OCI-LY7 (cell line): ENCODE measurements around the gene STAG1. TPM values are rescaled to one million over a fixed set of nuclear protein-coding genes. Genes with fewer than 3 reads are reported as not detected.

Experiments used
- BruUV-seq: library from RNA; stranded (reverse); fragments of 400-500 nt; replicated peaks from 2 replicates; lab custom pipeline; 2021; lab: Mats Ljungman, UMichigan
- CTCF ChIA-PET: fragments of 300-600 bp; sonication (Branson Sonifier 250); formaldehyde crosslinking; loops from one replicate; lab custom pipeline; 2022; ENCODE audit warnings: antibody characterized with exemption; ENCODE audit not compliant: unreplicated experiment; lab: Charles Lee
- POLR2A ChIA-PET: fragments of 300-600 bp; sonication (Branson Sonifier 250); formaldehyde crosslinking; loops from one replicate; lab custom pipeline; 2022; ENCODE audit warnings: antibody characterized with exemption; lab: Charles Lee
- DNase-seq: peaks from one replicate; pipeline ENCODE4 v3.0.0-alpha.2; 2015; ENCODE audit warnings: low spot score
- H2AFZ ChIP-seq: fragments of 200-600 bp; sonication (generic), shearing (Covaris generic); 2 replicates; pipeline ENCODE4 v1.6.1; 2014; ENCODE audit warnings: mild to moderate bottlenecking, antibody characterized with exemption, low read length, moderate library complexity
- H3K27ac ChIP-seq: fragments of 200-600 bp; sonication (generic); 2 replicates; pipeline ENCODE4 v1.5.1; 2014; ENCODE audit warnings: mixed run types, low read depth, mild to moderate bottlenecking, moderate library complexity, low read length, inconsistent platforms; ENCODE audit not compliant: poor library complexity, severe bottlenecking
- H3K36me3 ChIP-seq: fragments of 200-600 bp; sonication (generic); 2 replicates; pipeline ENCODE4 v1.6.1; 2014; ENCODE audit warnings: mild to moderate bottlenecking, antibody characterized with exemption, low read length, moderate library complexity, mixed read lengths; ENCODE audit not compliant: insufficient read depth
- H3K4me1 ChIP-seq: fragments of 200-600 bp; sonication (generic); 2 replicates; pipeline ENCODE4 v1.5.1; 2014; ENCODE audit warnings: mild to moderate bottlenecking, low read length; ENCODE audit not compliant: insufficient read depth, poor library complexity, severe bottlenecking
- H3K4me2 ChIP-seq: fragments of 200-600 bp; sonication (generic); 2 replicates; pipeline ENCODE4 v1.6.1; 2014; ENCODE audit warnings: mild to moderate bottlenecking, low read length
- H3K4me3 ChIP-seq: fragments of 200-600 bp; sonication (generic); 2 replicates; pipeline ENCODE4 v1.5.1; 2014; ENCODE audit warnings: mild to moderate bottlenecking, low read depth, low read length; ENCODE audit not compliant: poor library complexity, severe bottlenecking
- H3K79me2 ChIP-seq: fragments of 200-600 bp; sonication (generic); 2 replicates; pipeline ENCODE4 v1.6.1; 2016; ENCODE audit warnings: low read depth, mild to moderate bottlenecking, low read length, moderate library complexity, mixed read lengths; ENCODE audit not compliant: insufficient read depth
- H3K9me2 ChIP-seq: fragments of 200-600 bp; sonication (generic); 2 replicates; pipeline ENCODE4 v1.6.1; 2016; ENCODE audit warnings: mild to moderate bottlenecking, low read length, mixed read lengths; ENCODE audit not compliant: insufficient read depth
- H3K9me3 ChIP-seq: fragments of 200-600 bp; sonication (generic); 2 replicates; pipeline ENCODE4 v1.6.1; 2014; ENCODE audit warnings: mild to moderate bottlenecking, mixed run types, low read length, mixed read lengths
- H4K20me1 ChIP-seq: fragments of 200-600 bp; sonication (generic); 2 replicates; pipeline ENCODE4 v1.6.1; 2014; ENCODE audit warnings: mild to moderate bottlenecking, antibody characterized with exemption, low read length, moderate library complexity, mixed read lengths; ENCODE audit not compliant: insufficient read depth
- EZH2phosphoT487 ChIP-seq: fragments of 200-600 bp; sonication (generic); IDR thresholded peaks from 2 replicates; pipeline ENCODE4 v1.6.1; 2018; ENCODE audit warnings: low read depth, borderline replicate concordance, mild to moderate bottlenecking, mixed run types, antibody characterized with exemption, low read length, moderate library complexity, mixed read lengths
- intact Hi-C: fragments of 100-400 bp; cut with micrococcal nuclease; formaldehyde crosslinking; loops from one replicate; pipeline ENCODE4 v1.10.0; 2022; ENCODE audit not compliant: unreplicated experiment
- total RNA-seq, 2 experiments: library from RNA; depleted of rRNA in 1 of 2; stranded (reverse); fragments of >200 nt in 1 of 2; shearing (Covaris generic) in 1 of 2; gene quantifications; 2 replicates each; pipeline ENCODE4 v1.2.3, GENCODE V29; 2014 to 2022
- TF ChIP-seq, protein P1 (sequence below): fragments of 200-600 bp; sonication (generic); conservative IDR thresholded peaks from 2 replicates; pipeline ENCODE4 v1.5.1; 2014; ENCODE audit warnings: mild to moderate bottlenecking, antibody characterized with exemption, low read length, moderate library complexity, mixed read lengths

The STAG1 gene
- total RNA-seq, 2 experiments from 2014 or later: 30.7 to 46.6 TPM

DNA sequence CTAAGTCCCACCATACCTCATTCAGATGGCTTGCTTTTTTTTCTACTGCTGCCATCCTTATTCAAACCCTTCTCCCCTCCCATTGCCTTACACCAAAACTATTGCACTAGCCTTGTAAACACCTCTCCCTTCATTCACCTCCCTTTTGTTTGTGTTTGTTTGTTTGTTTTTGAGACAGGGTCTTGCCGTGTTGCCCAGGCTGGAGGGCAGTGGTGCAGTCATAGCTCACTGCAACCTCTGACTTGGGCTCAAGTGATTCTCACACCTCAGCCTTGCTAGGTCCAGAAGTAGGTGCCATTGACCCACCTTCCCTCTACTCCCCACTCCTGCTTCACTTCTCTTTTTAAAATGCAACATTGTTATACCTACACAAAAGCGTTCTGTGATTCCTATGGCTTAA is 3.0 kb upstream of the STAG1 start:
- DNase-seq: no peak
- peaks cover 18% of the 10 kb centered on the region for H3K79me2 ChIP-seq
- no peaks in the 10 kb centered on the region for H3K9me2 ChIP-seq
- H3K36me3 ChIP-seq: no peaks in the 10 kb centered on the region
- H2AFZ ChIP-seq: no peak overlapping the region
- POLR2A ChIA-PET: no interaction called here
- peaks cover 14% of the 10 kb centered on the region for H3K4me1 ChIP-seq
- TF ChIP-seq, protein P1, sequence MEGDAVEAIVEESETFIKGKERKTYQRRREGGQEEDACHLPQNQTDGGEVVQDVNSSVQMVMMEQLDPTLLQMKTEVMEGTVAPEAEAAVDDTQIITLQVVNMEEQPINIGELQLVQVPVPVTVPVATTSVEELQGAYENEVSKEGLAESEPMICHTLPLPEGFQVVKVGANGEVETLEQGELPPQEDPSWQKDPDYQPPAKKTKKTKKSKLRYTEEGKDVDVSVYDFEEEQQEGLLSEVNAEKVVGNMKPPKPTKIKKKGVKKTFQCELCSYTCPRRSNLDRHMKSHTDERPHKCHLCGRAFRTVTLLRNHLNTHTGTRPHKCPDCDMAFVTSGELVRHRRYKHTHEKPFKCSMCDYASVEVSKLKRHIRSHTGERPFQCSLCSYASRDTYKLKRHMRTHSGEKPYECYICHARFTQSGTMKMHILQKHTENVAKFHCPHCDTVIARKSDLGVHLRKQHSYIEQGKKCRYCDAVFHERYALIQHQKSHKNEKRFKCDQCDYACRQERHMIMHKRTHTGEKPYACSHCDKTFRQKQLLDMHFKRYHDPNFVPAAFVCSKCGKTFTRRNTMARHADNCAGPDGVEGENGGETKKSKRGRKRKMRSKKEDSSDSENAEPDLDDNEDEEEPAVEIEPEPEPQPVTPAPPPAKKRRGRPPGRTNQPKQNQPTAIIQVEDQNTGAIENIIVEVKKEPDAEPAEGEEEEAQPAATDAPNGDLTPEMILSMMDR: no peak
- no peak for TF ChIP-seq EZH2phosphoT487
- no TSS peak for BruUV-seq
- no peak overlapping the region for H3K4me2 ChIP-seq
- H3K9me3 ChIP-seq: no peaks in the 10 kb centered on the region
- no peaks in the 10 kb centered on the region for H4K20me1 ChIP-seq
- H3K4me3 ChIP-seq: no peak overlapping the region
- intact Hi-C loops: no loop called here
- no peak overlapping the region for H3K27ac ChIP-seq
- CTCF ChIA-PET: no interaction called here

DNA sequence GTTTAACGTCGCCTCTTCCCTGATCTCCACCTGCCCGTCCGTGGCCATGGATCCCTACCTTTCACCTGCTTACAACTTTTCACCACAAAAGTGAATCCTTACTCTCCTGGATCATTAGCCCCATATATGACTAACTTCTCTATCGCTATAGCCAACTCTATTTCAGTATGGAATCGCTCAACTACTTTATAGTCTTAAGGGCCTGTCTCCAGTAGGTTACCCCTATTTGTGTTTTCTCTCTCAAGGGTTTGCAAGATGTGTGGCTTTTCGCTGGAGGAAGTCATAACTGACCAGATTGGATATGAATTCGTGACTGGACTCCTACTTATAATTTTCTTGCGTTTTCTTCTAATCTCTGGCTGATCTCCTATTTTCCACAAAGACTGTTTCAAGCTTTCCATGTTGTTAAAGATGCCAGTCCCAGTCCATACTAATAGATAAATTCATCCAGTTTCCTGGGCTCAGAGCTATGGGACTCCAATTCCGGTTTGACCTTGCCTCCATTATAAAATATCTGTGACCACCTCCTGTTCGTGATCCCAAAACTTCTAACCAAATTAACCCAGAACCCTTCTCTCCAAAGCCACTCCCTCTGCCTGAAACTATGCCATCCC is 1.3 kb upstream of the STAG1 start:
- Histone ChIP-seq H3K9me2 (no peaks in the 10 kb centered on the region), H3K79me2 (peaks cover 35% of the 10 kb centered on the region), H3K36me3 (no peaks in the 10 kb centered on the region), H3K9me3 (no peaks in the 10 kb centered on the region), H3K27ac (peak overlapping the region; percentile 94), H3K4me2 (peak overlapping the region; percentile 89), H2AFZ (peak overlapping the region; percentile 66), H4K20me1 (no peaks in the 10 kb centered on the region), H3K4me1 (peaks cover 32% of the 10 kb centered on the region), H3K4me3 (peak overlapping the region; percentile 90)
- intact Hi-C loops: loop anchor here (1.0 to 2.0 kb wide), 2 partner anchors 207 to 503 kb away; partner anchors contain the start of gene PCCB
- ChIA-PET CTCF (interaction anchor here (1.0 to 1.5 kb wide), 4 partner anchors 245 to 558 kb away, joined by 3 to 21 read pairs (median 4); no protein-coding TSS in a partner anchor), POLR2A (interaction anchor here (0.6 to 3.1 kb wide), 12 partner anchors 9 to 1830 kb away, joined by 3 to 15 read pairs (median 3); partner anchors contain the start of gene NCK1)
- TF ChIP-seq EZH2phosphoT487: no peak
- TF ChIP-seq, protein P1: no peak
- DNase-seq: peak; percentile 40
- BruUV-seq: TSS peak; percentile 86
